ENCODE data around the gene GMPR2. TPM values are rescaled to one million over a fixed set of nuclear protein-coding genes. Genes with fewer than 3 reads are reported as not detected.

GMPR2 gene
- total and polyA plus RNA-seq, 2 experiments from 2014 or later: 60.6 to 70.6 TPM

DNA sequence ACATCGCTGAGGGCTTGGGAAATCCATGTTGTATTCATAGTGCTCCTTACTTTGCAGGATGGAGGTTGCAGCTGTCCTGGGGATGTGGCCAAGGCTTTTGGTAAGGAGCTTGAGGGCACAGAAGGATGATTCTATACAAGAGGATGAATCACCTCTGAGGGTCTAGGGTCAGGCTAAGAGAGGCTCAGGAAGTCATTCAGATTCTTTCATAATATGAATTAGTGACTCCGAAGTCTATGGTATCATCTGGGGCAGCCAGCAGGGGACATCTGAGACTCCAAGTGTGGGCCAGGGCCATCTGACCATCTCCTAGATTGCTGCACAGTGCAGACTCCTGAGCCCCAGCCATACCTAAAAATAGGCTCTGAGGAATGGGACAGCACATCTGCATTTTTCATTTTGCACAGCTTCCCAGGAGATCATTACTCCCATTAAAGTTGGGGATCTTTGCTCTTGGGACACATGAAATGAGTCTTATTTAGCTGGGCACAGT lies 4.8 kb downstream of the GMPR2 start:
- H3K4me3 ChIP-seq: no peak overlapping the region
- no peak overlapping the region for H3K27ac ChIP-seq (ENCODE audit: low read depth)
- ATAC-seq (no peak), DNase-seq (ENCODE audit: low spot score) (no peak)
- no peak for TF ChIP-seq ZNF114 (CRISPR knock-in tag; IDR thresholded peaks at IDR 0.05)
- no peak for TF ChIP-seq NANOG (IDR thresholded peaks at IDR 0.05; ENCODE audit: borderline replicate concordance)
- TF ChIP-seq, protein P1, sequence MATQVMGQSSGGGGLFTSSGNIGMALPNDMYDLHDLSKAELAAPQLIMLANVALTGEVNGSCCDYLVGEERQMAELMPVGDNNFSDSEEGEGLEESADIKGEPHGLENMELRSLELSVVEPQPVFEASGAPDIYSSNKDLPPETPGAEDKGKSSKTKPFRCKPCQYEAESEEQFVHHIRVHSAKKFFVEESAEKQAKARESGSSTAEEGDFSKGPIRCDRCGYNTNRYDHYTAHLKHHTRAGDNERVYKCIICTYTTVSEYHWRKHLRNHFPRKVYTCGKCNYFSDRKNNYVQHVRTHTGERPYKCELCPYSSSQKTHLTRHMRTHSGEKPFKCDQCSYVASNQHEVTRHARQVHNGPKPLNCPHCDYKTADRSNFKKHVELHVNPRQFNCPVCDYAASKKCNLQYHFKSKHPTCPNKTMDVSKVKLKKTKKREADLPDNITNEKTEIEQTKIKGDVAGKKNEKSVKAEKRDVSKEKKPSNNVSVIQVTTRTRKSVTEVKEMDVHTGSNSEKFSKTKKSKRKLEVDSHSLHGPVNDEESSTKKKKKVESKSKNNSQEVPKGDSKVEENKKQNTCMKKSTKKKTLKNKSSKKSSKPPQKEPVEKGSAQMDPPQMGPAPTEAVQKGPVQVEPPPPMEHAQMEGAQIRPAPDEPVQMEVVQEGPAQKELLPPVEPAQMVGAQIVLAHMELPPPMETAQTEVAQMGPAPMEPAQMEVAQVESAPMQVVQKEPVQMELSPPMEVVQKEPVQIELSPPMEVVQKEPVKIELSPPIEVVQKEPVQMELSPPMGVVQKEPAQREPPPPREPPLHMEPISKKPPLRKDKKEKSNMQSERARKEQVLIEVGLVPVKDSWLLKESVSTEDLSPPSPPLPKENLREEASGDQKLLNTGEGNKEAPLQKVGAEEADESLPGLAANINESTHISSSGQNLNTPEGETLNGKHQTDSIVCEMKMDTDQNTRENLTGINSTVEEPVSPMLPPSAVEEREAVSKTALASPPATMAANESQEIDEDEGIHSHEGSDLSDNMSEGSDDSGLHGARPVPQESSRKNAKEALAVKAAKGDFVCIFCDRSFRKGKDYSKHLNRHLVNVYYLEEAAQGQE (IDR thresholded peaks at IDR 0.05; ENCODE audit: unreplicated experiment): no peak
- H3K4me1 ChIP-seq (ENCODE audit: insufficient read depth): peaks cover 14% of the 10 kb centered on the region; the same call in 1 of the 2 replicates
- H3K4me2 ChIP-seq: no peak overlapping the region
- no peak overlapping the region for H3K4me3 Mint-ChIP-seq
- peaks cover 52% of the 10 kb centered on the region for H3K36me3 Mint-ChIP-seq (ENCODE audit: low read depth)
- H3K27me3 Mint-ChIP-seq (ENCODE audit: insufficient read depth, low read depth, poor library complexity): peaks cover 7% of the 10 kb centered on the region
- H2AFZ ChIP-seq: no peak overlapping the region
- H3K4me1 Mint-ChIP-seq: peaks cover 12% of the 10 kb centered on the region
- H3K36me3 ChIP-seq (ENCODE audit: insufficient read depth): peaks cover 17% of the 10 kb centered on the region; the same call in 1 of the 2 replicates
- H3K9me2 ChIP-seq (ENCODE audit: insufficient read depth): no peaks in the 10 kb centered on the region
- H3K79me2 ChIP-seq (replicated peaks; ENCODE audit: insufficient read depth): peaks cover 18% of the 10 kb centered on the region
- H4K20me1 ChIP-seq (replicated peaks; ENCODE audit: insufficient read depth): peaks cover 3% of the 10 kb centered on the region; the same call in 1 of the 2 replicates
- H3K27me3 ChIP-seq (ENCODE audit: insufficient read depth): no peaks in the 10 kb centered on the region
- no peak overlapping the region for H3K27ac Mint-ChIP-seq
- H3K9me3 Mint-ChIP-seq: no peaks in the 10 kb centered on the region
- H3F3A ChIP-seq (replicated peaks; ENCODE audit: low read depth): peaks cover 13% of the 10 kb centered on the region

- H3K4me2 ChIP-seq: no peak overlapping the region
Observed at GRCh38 chr14:24238123-24238522, 5.4 kb downstream of the GMPR2 start.

More at GRCh38 chr14:24238123-24238522, 5.4 kb downstream of the GMPR2 start:
- peaks cover 3% of the 10 kb centered on the region; the same call in 1 of the 2 replicates for H4K20me1 ChIP-seq (replicated peaks; ENCODE audit: insufficient read depth)
- no peak for DNase-seq (ENCODE audit: low spot score)
- H3K36me3 ChIP-seq (ENCODE audit: insufficient read depth): peaks cover 17% of the 10 kb centered on the region; the same call in 1 of the 2 replicates
- H3K4me3 ChIP-seq: no peak overlapping the region
- Mint-ChIP-seq H3K9me3 (no peaks in the 10 kb centered on the region), H3K27ac (no peak overlapping the region), H3K27me3 (ENCODE audit: insufficient read depth, low read depth, poor library complexity) (peaks cover 10% of the 10 kb centered on the region), H3K4me3 (no peak overlapping the region), H3K4me1 (peaks cover 12% of the 10 kb centered on the region), H3K36me3 (ENCODE audit: low read depth) (peaks cover 52% of the 10 kb centered on the region)
- no peak overlapping the region for H3K27ac ChIP-seq (ENCODE audit: low read depth)
- peaks cover 13% of the 10 kb centered on the region; the same call in 1 of the 2 replicates for H3K4me1 ChIP-seq (ENCODE audit: insufficient read depth)
- no peaks in the 10 kb centered on the region for H3K27me3 ChIP-seq (ENCODE audit: insufficient read depth)
- no peak for TF ChIP-seq CREB1 (CRISPR knock-in tag; IDR thresholded peaks at IDR 0.05; ENCODE audit: low read depth)
- TF ChIP-seq NANOG (IDR thresholded peaks at IDR 0.05; ENCODE audit: borderline replicate concordance): no peak
- no peak for TF ChIP-seq STAT1 (IDR thresholded peaks at IDR 0.05; ENCODE audit: unreplicated experiment)
- TF ChIP-seq, protein P2, sequence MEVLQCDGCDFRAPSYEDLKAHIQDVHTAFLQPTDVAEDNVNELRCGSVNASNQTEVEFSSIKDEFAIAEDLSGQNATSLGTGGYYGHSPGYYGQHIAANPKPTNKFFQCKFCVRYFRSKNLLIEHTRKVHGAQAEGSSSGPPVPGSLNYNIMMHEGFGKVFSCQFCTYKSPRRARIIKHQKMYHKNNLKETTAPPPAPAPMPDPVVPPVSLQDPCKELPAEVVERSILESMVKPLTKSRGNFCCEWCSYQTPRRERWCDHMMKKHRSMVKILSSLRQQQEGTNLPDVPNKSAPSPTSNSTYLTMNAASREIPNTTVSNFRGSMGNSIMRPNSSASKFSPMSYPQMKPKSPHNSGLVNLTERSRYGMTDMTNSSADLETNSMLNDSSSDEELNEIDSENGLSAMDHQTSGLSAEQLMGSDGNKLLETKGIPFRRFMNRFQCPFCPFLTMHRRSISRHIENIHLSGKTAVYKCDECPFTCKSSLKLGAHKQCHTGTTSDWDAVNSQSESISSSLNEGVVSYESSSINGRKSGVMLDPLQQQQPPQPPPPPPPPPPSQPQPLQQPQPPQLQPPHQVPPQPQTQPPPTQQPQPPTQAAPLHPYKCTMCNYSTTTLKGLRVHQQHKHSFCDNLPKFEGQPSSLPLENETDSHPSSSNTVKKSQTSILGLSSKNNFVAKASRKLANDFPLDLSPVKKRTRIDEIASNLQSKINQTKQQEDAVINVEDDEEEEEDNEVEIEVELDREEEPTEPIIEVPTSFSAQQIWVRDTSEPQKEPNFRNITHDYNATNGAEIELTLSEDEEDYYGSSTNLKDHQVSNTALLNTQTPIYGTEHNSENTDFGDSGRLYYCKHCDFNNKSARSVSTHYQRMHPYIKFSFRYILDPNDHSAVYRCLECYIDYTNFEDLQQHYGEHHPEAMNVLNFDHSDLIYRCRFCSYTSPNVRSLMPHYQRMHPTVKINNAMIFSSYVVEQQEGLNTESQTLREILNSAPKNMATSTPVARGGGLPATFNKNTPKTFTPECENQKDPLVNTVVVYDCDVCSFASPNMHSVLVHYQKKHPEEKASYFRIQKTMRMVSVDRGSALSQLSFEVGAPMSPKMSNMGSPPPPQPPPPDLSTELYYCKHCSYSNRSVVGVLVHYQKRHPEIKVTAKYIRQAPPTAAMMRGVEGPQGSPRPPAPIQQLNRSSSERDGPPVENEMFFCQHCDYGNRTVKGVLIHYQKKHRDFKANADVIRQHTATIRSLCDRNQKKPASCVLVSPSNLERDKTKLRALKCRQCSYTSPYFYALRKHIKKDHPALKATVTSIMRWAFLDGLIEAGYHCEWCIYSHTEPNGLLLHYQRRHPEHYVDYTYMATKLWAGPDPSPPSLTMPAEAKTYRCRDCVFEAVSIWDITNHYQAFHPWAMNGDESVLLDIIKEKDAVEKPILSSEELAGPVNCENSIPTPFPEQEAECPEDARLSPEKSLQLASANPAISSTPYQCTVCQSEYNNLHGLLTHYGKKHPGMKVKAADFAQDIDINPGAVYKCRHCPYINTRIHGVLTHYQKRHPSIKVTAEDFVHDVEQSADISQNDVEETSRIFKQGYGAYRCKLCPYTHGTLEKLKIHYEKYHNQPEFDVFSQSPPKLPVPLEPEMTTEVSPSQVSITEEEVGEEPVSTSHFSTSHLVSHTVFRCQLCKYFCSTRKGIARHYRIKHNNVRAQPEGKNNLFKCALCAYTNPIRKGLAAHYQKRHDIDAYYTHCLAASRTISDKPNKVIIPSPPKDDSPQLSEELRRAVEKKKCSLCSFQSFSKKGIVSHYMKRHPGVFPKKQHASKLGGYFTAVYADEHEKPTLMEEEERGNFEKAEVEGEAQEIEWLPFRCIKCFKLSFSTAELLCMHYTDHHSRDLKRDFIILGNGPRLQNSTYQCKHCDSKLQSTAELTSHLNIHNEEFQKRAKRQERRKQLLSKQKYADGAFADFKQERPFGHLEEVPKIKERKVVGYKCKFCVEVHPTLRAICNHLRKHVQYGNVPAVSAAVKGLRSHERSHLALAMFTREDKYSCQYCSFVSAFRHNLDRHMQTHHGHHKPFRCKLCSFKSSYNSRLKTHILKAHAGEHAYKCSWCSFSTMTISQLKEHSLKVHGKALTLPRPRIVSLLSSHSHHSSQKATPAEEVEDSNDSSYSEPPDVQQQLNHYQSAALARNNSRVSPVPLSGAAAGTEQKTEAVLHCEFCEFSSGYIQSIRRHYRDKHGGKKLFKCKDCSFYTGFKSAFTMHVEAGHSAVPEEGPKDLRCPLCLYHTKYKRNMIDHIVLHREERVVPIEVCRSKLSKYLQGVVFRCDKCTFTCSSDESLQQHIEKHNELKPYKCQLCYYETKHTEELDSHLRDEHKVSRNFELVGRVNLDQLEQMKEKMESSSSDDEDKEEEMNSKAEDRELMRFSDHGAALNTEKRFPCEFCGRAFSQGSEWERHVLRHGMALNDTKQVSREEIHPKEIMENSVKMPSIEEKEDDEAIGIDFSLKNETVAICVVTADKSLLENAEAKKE (CRISPR knock-in tag; IDR thresholded peaks at IDR 0.05): no peak
- no peak for TF ChIP-seq EZH2phosphoT487 (IDR thresholded peaks at IDR 0.05; ENCODE audit: unreplicated experiment)
- TF ChIP-seq, protein P3, sequence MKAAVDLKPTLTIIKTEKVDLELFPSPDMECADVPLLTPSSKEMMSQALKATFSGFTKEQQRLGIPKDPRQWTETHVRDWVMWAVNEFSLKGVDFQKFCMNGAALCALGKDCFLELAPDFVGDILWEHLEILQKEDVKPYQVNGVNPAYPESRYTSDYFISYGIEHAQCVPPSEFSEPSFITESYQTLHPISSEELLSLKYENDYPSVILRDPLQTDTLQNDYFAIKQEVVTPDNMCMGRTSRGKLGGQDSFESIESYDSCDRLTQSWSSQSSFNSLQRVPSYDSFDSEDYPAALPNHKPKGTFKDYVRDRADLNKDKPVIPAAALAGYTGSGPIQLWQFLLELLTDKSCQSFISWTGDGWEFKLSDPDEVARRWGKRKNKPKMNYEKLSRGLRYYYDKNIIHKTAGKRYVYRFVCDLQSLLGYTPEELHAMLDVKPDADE (IDR thresholded peaks at IDR 0.05): no peak
- TF ChIP-seq EZH2 (IDR thresholded peaks at IDR 0.05; ENCODE audit: low read depth, unreplicated experiment): no peak
- no peak for TF ChIP-seq JUNB (IDR thresholded peaks at IDR 0.05; ENCODE audit: unreplicated experiment)
- no peaks in the 10 kb centered on the region for H3K9me2 ChIP-seq (ENCODE audit: insufficient read depth)
- H2AFZ ChIP-seq: no peak overlapping the region
- no peak for ATAC-seq
- peaks cover 18% of the 10 kb centered on the region for H3K79me2 ChIP-seq (replicated peaks; ENCODE audit: insufficient read depth)
- H3F3A ChIP-seq (replicated peaks; ENCODE audit: low read depth): peaks cover 11% of the 10 kb centered on the region
